ENCODE results near the gene ST7.

- TF ChIP-seq, protein P1, sequence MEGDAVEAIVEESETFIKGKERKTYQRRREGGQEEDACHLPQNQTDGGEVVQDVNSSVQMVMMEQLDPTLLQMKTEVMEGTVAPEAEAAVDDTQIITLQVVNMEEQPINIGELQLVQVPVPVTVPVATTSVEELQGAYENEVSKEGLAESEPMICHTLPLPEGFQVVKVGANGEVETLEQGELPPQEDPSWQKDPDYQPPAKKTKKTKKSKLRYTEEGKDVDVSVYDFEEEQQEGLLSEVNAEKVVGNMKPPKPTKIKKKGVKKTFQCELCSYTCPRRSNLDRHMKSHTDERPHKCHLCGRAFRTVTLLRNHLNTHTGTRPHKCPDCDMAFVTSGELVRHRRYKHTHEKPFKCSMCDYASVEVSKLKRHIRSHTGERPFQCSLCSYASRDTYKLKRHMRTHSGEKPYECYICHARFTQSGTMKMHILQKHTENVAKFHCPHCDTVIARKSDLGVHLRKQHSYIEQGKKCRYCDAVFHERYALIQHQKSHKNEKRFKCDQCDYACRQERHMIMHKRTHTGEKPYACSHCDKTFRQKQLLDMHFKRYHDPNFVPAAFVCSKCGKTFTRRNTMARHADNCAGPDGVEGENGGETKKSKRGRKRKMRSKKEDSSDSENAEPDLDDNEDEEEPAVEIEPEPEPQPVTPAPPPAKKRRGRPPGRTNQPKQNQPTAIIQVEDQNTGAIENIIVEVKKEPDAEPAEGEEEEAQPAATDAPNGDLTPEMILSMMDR (IDR thresholded peaks at IDR 0.05), result no peak
- no peak for TF ChIP-seq ZFX (IDR thresholded peaks at IDR 0.05; ENCODE audit: borderline replicate concordance)
Observed at GRCh38 chr7:117238472-117238871, 285.2 kb downstream of the ST7 start.

Data from 22Rv1 (cell line).